ENCODE data around the gene SLC4A3.

Gene SLC4A3

DNA sequence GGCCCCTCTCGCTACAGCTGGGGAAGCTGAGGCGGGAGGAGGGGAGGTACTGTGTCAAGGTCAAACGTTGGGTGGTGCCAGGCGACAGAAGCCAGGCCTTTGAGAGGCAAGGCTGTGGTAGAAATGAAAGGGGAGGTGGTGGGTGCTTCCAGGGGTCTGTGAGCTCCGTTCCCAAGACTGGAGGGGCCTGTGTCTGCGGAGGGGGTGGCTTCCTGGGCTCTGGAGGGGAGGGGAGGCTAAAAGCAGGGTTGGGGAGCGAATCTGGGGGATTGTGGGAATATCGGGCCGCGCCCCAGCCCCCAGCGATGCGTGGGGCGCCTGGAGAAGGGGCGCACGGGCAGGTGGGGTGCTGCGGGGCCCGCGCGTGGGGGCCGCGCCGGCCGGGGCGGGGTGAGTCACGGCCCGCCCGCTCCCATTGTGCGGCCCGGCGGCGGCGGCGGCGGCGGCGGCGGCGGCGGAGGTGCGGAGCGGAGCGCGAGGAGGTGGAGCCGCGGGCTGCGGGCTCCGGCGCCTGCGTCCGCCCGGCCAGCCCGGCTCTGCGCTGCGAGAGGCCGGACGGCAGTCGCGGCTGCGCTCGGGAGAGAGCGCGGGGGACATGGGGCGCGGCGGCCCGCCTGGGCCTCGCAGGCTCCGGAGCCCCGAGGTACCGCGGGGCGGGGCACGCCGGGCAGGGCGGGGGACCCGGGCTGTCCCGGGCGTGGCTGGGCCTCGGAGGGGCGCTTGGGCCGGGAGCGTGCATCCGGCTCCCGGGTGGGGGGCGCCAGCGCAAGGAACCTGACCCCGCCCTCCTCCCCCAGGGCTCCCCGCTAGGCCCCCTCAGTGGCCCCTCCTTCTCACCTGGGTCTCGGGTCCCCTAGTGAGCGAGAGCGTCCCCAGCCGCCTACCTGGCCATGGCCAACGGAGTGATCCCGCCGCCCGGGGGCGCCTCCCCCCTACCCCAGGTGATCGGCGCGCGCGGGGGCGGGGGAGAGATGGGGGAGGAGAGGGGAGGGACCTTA lies at the start of gene SLC4A3:
TSS of gene SLC4A3 (plus strand) at position 528 of the 998 bp plus-strand sequence. CDS start at position 891, 363 bp downstream.
- Histone ChIP-seq H3K9me3 (ENCODE audit: insufficient read depth, low read length) (no peaks in the 10 kb centered on the region), H3K27me3 (ENCODE audit: insufficient read depth, insufficient read length) (peaks cover 17% of the 10 kb centered on the region), H3K9ac (ENCODE audit: insufficient read length, low read depth) (peak within 1 kb of the TSS; percentile 72), H3K4me3 (ENCODE audit: insufficient read length, low read depth) (peak within 1 kb of the TSS; percentile 45), H3K4me1 (ENCODE audit: insufficient read depth, insufficient read length) (peaks cover 15% of the 10 kb centered on the region), H3K36me3 (ENCODE audit: insufficient read depth, insufficient read length, low read length) (peaks cover 16% of the 10 kb centered on the region)
- no peak for TF ChIP-seq SUZ12 (IDR thresholded peaks at IDR 0.05; ENCODE audit: extremely low read depth, insufficient read depth, insufficient read length)
- no peak for TF ChIP-seq ZNF274 (IDR thresholded peaks at IDR 0.05; ENCODE audit: low read depth, low read length)
- TF ChIP-seq YY1 (IDR thresholded peaks at IDR 0.05; ENCODE audit: insufficient read depth, insufficient read length), result no peak
- peak; percentile 22 for DNase-seq (ENCODE audit: low read depth, low spot score)

- Histone ChIP-seq H3K4me1 (ENCODE audit: insufficient read depth, insufficient read length) (peaks cover 20% of the 10 kb centered on the region), H3K27me3 (ENCODE audit: insufficient read depth, insufficient read length) (no peaks in the 10 kb centered on the region), H3K9ac (ENCODE audit: insufficient read length, low read depth) (no peak overlapping the region), H3K36me3 (ENCODE audit: insufficient read depth, insufficient read length, low read length) (no peaks in the 10 kb centered on the region), H3K9me3 (ENCODE audit: insufficient read depth, low read length) (no peaks in the 10 kb centered on the region), H3K4me3 (ENCODE audit: insufficient read length, low read depth) (no peak overlapping the region)
- no peak for TF ChIP-seq YY1 (IDR thresholded peaks at IDR 0.05; ENCODE audit: insufficient read depth, insufficient read length)
- no peak for TF ChIP-seq SUZ12 (IDR thresholded peaks at IDR 0.05; ENCODE audit: extremely low read depth, insufficient read depth, insufficient read length)
- TF ChIP-seq ZNF274 (IDR thresholded peaks at IDR 0.05; ENCODE audit: low read depth, low read length), result no peak
- no peak for DNase-seq (ENCODE audit: low read depth, low spot score)
These were observed 48.4 kb upstream of the SLC4A3 start for GRCh38 chr2:219578811-219579613.

GRCh38 chr2:219581346-219581745 lies 46.1 kb upstream of the SLC4A3 start:
- Histone ChIP-seq H3K4me1 (ENCODE audit: insufficient read depth, insufficient read length) (peaks cover 9% of the 10 kb centered on the region), H3K9me3 (ENCODE audit: insufficient read depth, low read length) (no peaks in the 10 kb centered on the region), H3K27me3 (ENCODE audit: insufficient read depth, insufficient read length) (peaks cover 3% of the 10 kb centered on the region), H3K9ac (ENCODE audit: insufficient read length, low read depth) (no peak overlapping the region), H3K36me3 (ENCODE audit: insufficient read depth, insufficient read length, low read length) (no peaks in the 10 kb centered on the region), H3K4me3 (ENCODE audit: insufficient read length, low read depth) (no peak overlapping the region)
- TF ChIP-seq ZNF274 (IDR thresholded peaks at IDR 0.05; ENCODE audit: low read depth, low read length) (no peak), SUZ12 (IDR thresholded peaks at IDR 0.05; ENCODE audit: extremely low read depth, insufficient read depth, insufficient read length) (no peak), YY1 (IDR thresholded peaks at IDR 0.05; ENCODE audit: insufficient read depth, insufficient read length) (no peak)
- DNase-seq (ENCODE audit: low read depth, low spot score), result no peak

- Histone ChIP-seq H3K27me3 (ENCODE audit: insufficient read depth, insufficient read length) (no peaks in the 10 kb centered on the region), H3K9me3 (ENCODE audit: insufficient read depth, low read length) (no peaks in the 10 kb centered on the region), H3K4me1 (ENCODE audit: insufficient read depth, insufficient read length) (peaks cover 7% of the 10 kb centered on the region), H3K4me3 (ENCODE audit: insufficient read length, low read depth) (no peak overlapping the region), H3K9ac (ENCODE audit: insufficient read length, low read depth) (no peak overlapping the region), H3K36me3 (ENCODE audit: insufficient read depth, insufficient read length, low read length) (no peaks in the 10 kb centered on the region)
- DNase-seq (ENCODE audit: low read depth, low spot score), result no peak
- TF ChIP-seq YY1 (IDR thresholded peaks at IDR 0.05; ENCODE audit: insufficient read depth, insufficient read length) (no peak), SUZ12 (IDR thresholded peaks at IDR 0.05; ENCODE audit: extremely low read depth, insufficient read depth, insufficient read length) (no peak), ZNF274 (IDR thresholded peaks at IDR 0.05; ENCODE audit: low read depth, low read length) (no peak)
These were observed 36.3 kb upstream of the SLC4A3 start for GRCh38 chr2:219591091-219591490.

DNA sequence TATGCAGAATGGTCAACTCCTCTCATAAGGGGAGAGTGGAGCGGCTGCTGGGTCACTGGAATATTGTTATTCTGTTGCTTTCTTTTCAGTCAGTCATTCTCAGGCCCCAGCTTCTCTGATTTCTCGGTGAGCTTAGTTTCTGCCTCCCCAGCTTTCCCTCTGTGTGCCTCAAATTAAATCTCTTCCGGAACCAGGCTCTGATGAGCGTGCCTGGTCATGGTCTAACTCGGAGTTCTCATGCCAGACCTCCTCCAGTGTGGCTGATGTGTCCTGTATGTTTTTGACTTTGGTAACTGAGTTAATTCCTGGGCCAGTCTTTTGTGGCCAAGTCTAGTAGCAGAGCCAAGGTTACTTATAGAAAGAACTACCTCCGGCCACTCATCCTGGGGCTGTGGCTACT lies 34.7 kb upstream of the SLC4A3 start:
- DNase-seq (ENCODE audit: low read depth, low spot score), result no peak
- Histone ChIP-seq H3K9ac (ENCODE audit: insufficient read length, low read depth) (no peak overlapping the region), H3K4me3 (ENCODE audit: insufficient read length, low read depth) (no peak overlapping the region), H3K4me1 (ENCODE audit: insufficient read depth, insufficient read length) (peaks cover 7% of the 10 kb centered on the region), H3K9me3 (ENCODE audit: insufficient read depth, low read length) (no peaks in the 10 kb centered on the region), H3K36me3 (ENCODE audit: insufficient read depth, insufficient read length, low read length) (no peaks in the 10 kb centered on the region), H3K27me3 (ENCODE audit: insufficient read depth, insufficient read length) (no peaks in the 10 kb centered on the region)
- TF ChIP-seq YY1 (IDR thresholded peaks at IDR 0.05; ENCODE audit: insufficient read depth, insufficient read length), result no peak
- TF ChIP-seq SUZ12 (IDR thresholded peaks at IDR 0.05; ENCODE audit: extremely low read depth, insufficient read depth, insufficient read length), result no peak
- TF ChIP-seq ZNF274 (IDR thresholded peaks at IDR 0.05; ENCODE audit: low read depth, low read length), result no peak

DNA sequence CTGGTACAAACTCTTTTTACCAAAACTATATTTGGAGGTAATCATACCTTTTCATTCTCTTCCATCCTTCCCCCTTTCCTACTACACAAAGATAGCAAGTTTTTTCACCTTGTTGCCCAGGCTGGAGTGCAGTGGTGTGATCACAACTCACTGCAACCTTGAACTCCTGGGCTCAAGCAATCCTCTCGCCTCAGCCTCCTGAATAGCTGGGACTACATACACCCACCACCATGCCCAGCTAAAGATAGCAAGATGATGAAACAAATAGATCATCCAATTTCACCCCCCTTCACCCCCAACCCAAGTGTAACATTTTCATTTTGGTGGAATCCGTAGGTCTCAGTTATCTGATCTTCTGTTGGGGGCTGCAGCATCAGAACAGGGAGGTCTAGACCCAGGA lies 34.3 kb upstream of the SLC4A3 start:
- Histone ChIP-seq H3K4me1 (ENCODE audit: insufficient read depth, insufficient read length) (peaks cover 7% of the 10 kb centered on the region), H3K9me3 (ENCODE audit: insufficient read depth, low read length) (no peaks in the 10 kb centered on the region), H3K27me3 (ENCODE audit: insufficient read depth, insufficient read length) (no peaks in the 10 kb centered on the region), H3K36me3 (ENCODE audit: insufficient read depth, insufficient read length, low read length) (no peaks in the 10 kb centered on the region), H3K9ac (ENCODE audit: insufficient read length, low read depth) (no peak overlapping the region), H3K4me3 (ENCODE audit: insufficient read length, low read depth) (no peak overlapping the region)
- no peak for DNase-seq (ENCODE audit: low read depth, low spot score)
- TF ChIP-seq YY1 (IDR thresholded peaks at IDR 0.05; ENCODE audit: insufficient read depth, insufficient read length) (no peak), SUZ12 (IDR thresholded peaks at IDR 0.05; ENCODE audit: extremely low read depth, insufficient read depth, insufficient read length) (no peak), ZNF274 (IDR thresholded peaks at IDR 0.05; ENCODE audit: low read depth, low read length) (no peak)
